SK-N-SH (cell line): ENCODE measurements around the gene TBC1D2. TPM values are rescaled to one million over a fixed set of nuclear protein-coding genes. Genes with fewer than 3 reads are reported as not detected.

Experiments used
- CTCF ChIA-PET: fragments of 300-600, 350-600 bp; formaldehyde crosslinking; extraction: SDS; loops from one replicate; lab custom pipeline; 2021; lab: Yijun Ruan, JAX
- POLR2A ChIA-PET: fragments of 350-600 bp; sonication (Branson Sonifier 250); formaldehyde crosslinking; extraction: SDS; loops from one replicate; lab custom pipeline; 2020; ENCODE audit warnings: antibody characterized with exemption, inconsistent platforms; lab: Yijun Ruan, JAX
- DNase-seq: peaks from one replicate; pipeline ENCODE4 v3.0.0; 2012
- H2AFZ ChIP-seq: fragments of 200-600 bp; sonication (generic); 2 replicates; pipeline ENCODE4 v1.8.1; 2016; ENCODE audit warnings: antibody characterized with exemption, mild to moderate bottlenecking, low read depth
- H3F3A ChIP-seq: fragments of 200-600 bp; sonication (generic); replicated peaks from 2 replicates; pipeline ENCODE3; 2016; ENCODE audit warnings: antibody characterized with exemption, mild to moderate bottlenecking; ENCODE audit not compliant: insufficient read depth
- H3K27ac ChIP-seq, 2 experiments: fragments of 200-500 bp in 1 of 2; fragments of 200-600 bp in 1 of 2; sonication (Bioruptor generic) in 1 of 2; sonication (generic), shearing (Covaris generic) in 1 of 2; 2 replicates each; pipeline versions ENCODE4 v1.5.1 to v1.6.1; 2014 to 2016; ENCODE audit warnings: low read depth in 2 of 2, inconsistent platforms in 1 of 2, low read length in 1 of 2, mild to moderate bottlenecking in 1 of 2, mixed read lengths in 1 of 2
- H3K27me3 ChIP-seq: fragments of 200-600 bp; sonication (generic), shearing (Covaris generic); 2 replicates; pipeline ENCODE4 v1.6.1; 2016; ENCODE audit warnings: mixed run types; ENCODE audit not compliant: insufficient read depth
- H3K36me3 ChIP-seq, 2 experiments: fragments of 200-500 bp in 1 of 2; fragments of 200-600 bp in 1 of 2; sonication (Bioruptor generic) in 1 of 2; sonication (generic) in 1 of 2; replicated peaks in 1 of 2; 2 replicates each; pipeline versions ENCODE3 to v1.5.1; 2014 to 2016; ENCODE audit warnings: low read length in 1 of 2, mild to moderate bottlenecking in 1 of 2; ENCODE audit not compliant: insufficient read depth in 2 of 2, control insufficient read depth in 1 of 2
- H3K4me1 ChIP-seq, 2 experiments: fragments of 200-500 bp in 1 of 2; fragments of 200-600 bp in 1 of 2; sonication (Bioruptor generic) in 1 of 2; sonication (generic), shearing (Covaris generic) in 1 of 2; 2 replicates each; pipeline versions ENCODE4 v1.5.1 to v1.6.1; 2014 to 2016; ENCODE audit warnings: low read depth in 1 of 2, low read length in 1 of 2, mixed run types in 1 of 2; ENCODE audit not compliant: insufficient read depth in 2 of 2, control insufficient read depth in 1 of 2
- H3K4me2 ChIP-seq: fragments of 200-600 bp; sonication (generic), shearing (Covaris generic); 2 replicates; pipeline ENCODE4 v1.6.1; 2017; ENCODE audit warnings: mixed run types
- H3K4me3 ChIP-seq, 2 experiments: fragments of 200-500 bp in 1 of 2; fragments of 200-600 bp in 1 of 2; sonication (Bioruptor generic) in 1 of 2; sonication (generic), shearing (Covaris generic) in 1 of 2; 2 replicates each; pipeline versions ENCODE4 v1.5.1 to v1.8.1; 2014 to 2016; ENCODE audit warnings: low read depth in 2 of 2, inconsistent platforms in 1 of 2, low read length in 1 of 2, mild to moderate bottlenecking in 1 of 2, mixed read lengths in 1 of 2, moderate library complexity in 1 of 2
- H3K79me2 ChIP-seq: fragments of 200-600 bp; sonication (generic); 2 replicates; pipeline ENCODE4 v1.8.1; 2017; ENCODE audit warnings: mild to moderate bottlenecking; ENCODE audit not compliant: insufficient read depth
- H3K9ac ChIP-seq: fragments of 200-600 bp; sonication (generic); 2 replicates; pipeline ENCODE4 v1.6.1; 2017; ENCODE audit warnings: mixed run types
- H3K9me2 ChIP-seq: fragments of 200-600 bp; sonication (generic); 2 replicates; pipeline ENCODE4 v1.6.1; 2017; ENCODE audit warnings: mixed run types
- H3K9me3 ChIP-seq: fragments of 200-600 bp; sonication (generic); 2 replicates; pipeline ENCODE4 v1.6.1; 2017; ENCODE audit warnings: mixed run types, mild to moderate bottlenecking, moderate library complexity
- H4K20me1 ChIP-seq: fragments of 200-600 bp; sonication (generic); 2 replicates; pipeline ENCODE4 v1.6.1; 2017; ENCODE audit warnings: mild to moderate bottlenecking, mixed run types; ENCODE audit not compliant: insufficient read depth
- ELF1 ChIP-seq: IDR thresholded peaks from 2 replicates; pipeline ENCODE4 v1.4.0; 2012
- FOXJ3 ChIP-seq: sonication (generic); formaldehyde crosslinking; IDR thresholded peaks from 2 replicates; pipeline ENCODE4 v1.5.1; 2020; ENCODE audit warnings: mild to moderate bottlenecking, missing genetic modification reagents
- JUND ChIP-seq: IDR thresholded peaks from 2 replicates; pipeline ENCODE4 v1.4.0; 2012
- RAD21 ChIP-seq: IDR thresholded peaks from 2 replicates; pipeline ENCODE4 v1.6.1; 2012; ENCODE audit warnings: mild to moderate bottlenecking, low read length
- RCOR1 ChIP-seq: fragments of 150-350 bp; IDR thresholded peaks from 2 replicates; pipeline ENCODE4 v1.6.1; 2017; ENCODE audit warnings: antibody characterized with exemption, low read length
- WGBS: methylation state at CpG from one replicate; pipeline ENCODE4 v1.1.6; 2017; ENCODE audit warnings: low lambda C conversion rate; 5-methylcytosine and 5-hydroxymethylcytosine counted together
- polyA plus RNA-seq, 3 experiments: library from polyadenylated mRNA; depleted of rRNA; stranded (reverse); fragments of >200 nt; gene quantifications; 2 replicates each; pipeline ENCODE4 v1.2.3, GENCODE V29; 2012
- TF ChIP-seq, protein P1 (sequence below): IDR thresholded peaks from 2 replicates; pipeline ENCODE4 v1.6.1; 2012; ENCODE audit warnings: mild to moderate bottlenecking, low read depth, low read length, moderate library complexity
- TF ChIP-seq, protein P2 (sequence below): fragments of 200-600 bp; sonication (generic); IDR thresholded peaks from 2 replicates; pipeline ENCODE4 v1.6.1; 2017; ENCODE audit warnings: antibody characterized with exemption, mild to moderate bottlenecking, moderate library complexity
- TF ChIP-seq, protein P3 (sequence below): IDR thresholded peaks from 2 replicates; pipeline ENCODE4 v1.4.0; 2012; ENCODE audit warnings: low read depth
- TF ChIP-seq, protein P4 (sequence below): fragments of 150-350 bp; IDR thresholded peaks from 2 replicates; pipeline ENCODE4 v1.6.1; 2016; ENCODE audit warnings: mild to moderate bottlenecking, low read depth, low read length
- TF ChIP-seq, protein P5 (sequence below): IDR thresholded peaks from 2 replicates; pipeline ENCODE4 v1.4.0; 2012; ENCODE audit warnings: low read depth, borderline replicate concordance

Gene TBC1D2
- polyA plus RNA-seq, 1 of the 3 experiments (the other 2 are of a cell fraction), result 5.6 TPM

DNA sequence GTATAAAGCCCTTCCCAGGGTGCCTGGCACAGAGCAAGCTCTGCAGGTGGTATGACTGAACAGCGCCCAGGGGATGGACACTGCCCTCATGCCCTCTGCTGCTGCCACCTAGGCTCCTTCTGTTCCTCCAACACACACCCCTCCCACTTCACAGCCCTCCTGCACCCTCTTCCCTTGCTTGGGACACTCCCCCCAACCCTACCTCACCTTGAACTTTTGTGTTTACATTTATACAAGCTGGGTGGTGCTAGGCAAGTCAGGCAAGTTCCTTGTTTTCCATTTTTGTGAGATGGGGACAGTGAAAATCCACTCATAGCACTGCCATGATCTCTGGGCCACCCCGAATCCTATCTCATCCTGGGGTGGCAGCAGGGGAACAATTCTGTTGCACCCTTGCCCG, 44.2 kb downstream of the TBC1D2 start:
- Histone ChIP-seq H3K9ac (no peak overlapping the region), H3F3A (no peaks in the 10 kb centered on the region), H3K27ac (no peak overlapping the region)
- WGBS, result 100% methylated on average over 3 of the region's 3 CpGs
- no peak for TF ChIP-seq ELF1
- no peak for TF ChIP-seq RCOR1
- TF ChIP-seq, protein P1, sequence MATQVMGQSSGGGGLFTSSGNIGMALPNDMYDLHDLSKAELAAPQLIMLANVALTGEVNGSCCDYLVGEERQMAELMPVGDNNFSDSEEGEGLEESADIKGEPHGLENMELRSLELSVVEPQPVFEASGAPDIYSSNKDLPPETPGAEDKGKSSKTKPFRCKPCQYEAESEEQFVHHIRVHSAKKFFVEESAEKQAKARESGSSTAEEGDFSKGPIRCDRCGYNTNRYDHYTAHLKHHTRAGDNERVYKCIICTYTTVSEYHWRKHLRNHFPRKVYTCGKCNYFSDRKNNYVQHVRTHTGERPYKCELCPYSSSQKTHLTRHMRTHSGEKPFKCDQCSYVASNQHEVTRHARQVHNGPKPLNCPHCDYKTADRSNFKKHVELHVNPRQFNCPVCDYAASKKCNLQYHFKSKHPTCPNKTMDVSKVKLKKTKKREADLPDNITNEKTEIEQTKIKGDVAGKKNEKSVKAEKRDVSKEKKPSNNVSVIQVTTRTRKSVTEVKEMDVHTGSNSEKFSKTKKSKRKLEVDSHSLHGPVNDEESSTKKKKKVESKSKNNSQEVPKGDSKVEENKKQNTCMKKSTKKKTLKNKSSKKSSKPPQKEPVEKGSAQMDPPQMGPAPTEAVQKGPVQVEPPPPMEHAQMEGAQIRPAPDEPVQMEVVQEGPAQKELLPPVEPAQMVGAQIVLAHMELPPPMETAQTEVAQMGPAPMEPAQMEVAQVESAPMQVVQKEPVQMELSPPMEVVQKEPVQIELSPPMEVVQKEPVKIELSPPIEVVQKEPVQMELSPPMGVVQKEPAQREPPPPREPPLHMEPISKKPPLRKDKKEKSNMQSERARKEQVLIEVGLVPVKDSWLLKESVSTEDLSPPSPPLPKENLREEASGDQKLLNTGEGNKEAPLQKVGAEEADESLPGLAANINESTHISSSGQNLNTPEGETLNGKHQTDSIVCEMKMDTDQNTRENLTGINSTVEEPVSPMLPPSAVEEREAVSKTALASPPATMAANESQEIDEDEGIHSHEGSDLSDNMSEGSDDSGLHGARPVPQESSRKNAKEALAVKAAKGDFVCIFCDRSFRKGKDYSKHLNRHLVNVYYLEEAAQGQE, result no peak
- TF ChIP-seq, protein P2, sequence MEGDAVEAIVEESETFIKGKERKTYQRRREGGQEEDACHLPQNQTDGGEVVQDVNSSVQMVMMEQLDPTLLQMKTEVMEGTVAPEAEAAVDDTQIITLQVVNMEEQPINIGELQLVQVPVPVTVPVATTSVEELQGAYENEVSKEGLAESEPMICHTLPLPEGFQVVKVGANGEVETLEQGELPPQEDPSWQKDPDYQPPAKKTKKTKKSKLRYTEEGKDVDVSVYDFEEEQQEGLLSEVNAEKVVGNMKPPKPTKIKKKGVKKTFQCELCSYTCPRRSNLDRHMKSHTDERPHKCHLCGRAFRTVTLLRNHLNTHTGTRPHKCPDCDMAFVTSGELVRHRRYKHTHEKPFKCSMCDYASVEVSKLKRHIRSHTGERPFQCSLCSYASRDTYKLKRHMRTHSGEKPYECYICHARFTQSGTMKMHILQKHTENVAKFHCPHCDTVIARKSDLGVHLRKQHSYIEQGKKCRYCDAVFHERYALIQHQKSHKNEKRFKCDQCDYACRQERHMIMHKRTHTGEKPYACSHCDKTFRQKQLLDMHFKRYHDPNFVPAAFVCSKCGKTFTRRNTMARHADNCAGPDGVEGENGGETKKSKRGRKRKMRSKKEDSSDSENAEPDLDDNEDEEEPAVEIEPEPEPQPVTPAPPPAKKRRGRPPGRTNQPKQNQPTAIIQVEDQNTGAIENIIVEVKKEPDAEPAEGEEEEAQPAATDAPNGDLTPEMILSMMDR, result no peak
- TF ChIP-seq, protein P3, sequence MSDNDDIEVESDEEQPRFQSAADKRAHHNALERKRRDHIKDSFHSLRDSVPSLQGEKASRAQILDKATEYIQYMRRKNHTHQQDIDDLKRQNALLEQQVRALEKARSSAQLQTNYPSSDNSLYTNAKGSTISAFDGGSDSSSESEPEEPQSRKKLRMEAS, result no peak
- TF ChIP-seq JUND, result no peak
- TF ChIP-seq, protein P4, sequence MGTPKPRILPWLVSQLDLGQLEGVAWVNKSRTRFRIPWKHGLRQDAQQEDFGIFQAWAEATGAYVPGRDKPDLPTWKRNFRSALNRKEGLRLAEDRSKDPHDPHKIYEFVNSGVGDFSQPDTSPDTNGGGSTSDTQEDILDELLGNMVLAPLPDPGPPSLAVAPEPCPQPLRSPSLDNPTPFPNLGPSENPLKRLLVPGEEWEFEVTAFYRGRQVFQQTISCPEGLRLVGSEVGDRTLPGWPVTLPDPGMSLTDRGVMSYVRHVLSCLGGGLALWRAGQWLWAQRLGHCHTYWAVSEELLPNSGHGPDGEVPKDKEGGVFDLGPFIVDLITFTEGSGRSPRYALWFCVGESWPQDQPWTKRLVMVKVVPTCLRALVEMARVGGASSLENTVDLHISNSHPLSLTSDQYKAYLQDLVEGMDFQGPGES, result no peak
- TF ChIP-seq, protein P5, sequence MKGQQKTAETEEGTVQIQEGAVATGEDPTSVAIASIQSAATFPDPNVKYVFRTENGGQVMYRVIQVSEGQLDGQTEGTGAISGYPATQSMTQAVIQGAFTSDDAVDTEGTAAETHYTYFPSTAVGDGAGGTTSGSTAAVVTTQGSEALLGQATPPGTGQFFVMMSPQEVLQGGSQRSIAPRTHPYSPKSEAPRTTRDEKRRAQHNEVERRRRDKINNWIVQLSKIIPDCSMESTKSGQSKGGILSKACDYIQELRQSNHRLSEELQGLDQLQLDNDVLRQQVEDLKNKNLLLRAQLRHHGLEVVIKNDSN, result no peak
- TF ChIP-seq, all 33 proteins: peak for 0
- ChIA-PET CTCF (interaction anchor here (0.7 to 1.8 kb wide), 3 partner anchors 52 to 565 kb away, joined by 3 to 11 read pairs (median 3); no protein-coding TSS in a partner anchor), POLR2A (no interaction called here)
- H3K79me2 ChIP-seq, result no peaks in the 10 kb centered on the region
- H3K4me3 ChIP-seq, result no peak overlapping the region
- H2AFZ ChIP-seq, result no peak overlapping the region
- no peaks in the 10 kb centered on the region for H3K4me1 ChIP-seq
- H3K36me3 ChIP-seq, result no peaks in the 10 kb centered on the region
- H3K4me2 ChIP-seq, result no peak overlapping the region
- H3K9me2 ChIP-seq, result no peaks in the 10 kb centered on the region
- no peaks in the 10 kb centered on the region for H3K9me3 ChIP-seq
- no peaks in the 10 kb centered on the region for H3K27me3 ChIP-seq
- H4K20me1 ChIP-seq, result no peaks in the 10 kb centered on the region
- no peak for DNase-seq

DNA sequence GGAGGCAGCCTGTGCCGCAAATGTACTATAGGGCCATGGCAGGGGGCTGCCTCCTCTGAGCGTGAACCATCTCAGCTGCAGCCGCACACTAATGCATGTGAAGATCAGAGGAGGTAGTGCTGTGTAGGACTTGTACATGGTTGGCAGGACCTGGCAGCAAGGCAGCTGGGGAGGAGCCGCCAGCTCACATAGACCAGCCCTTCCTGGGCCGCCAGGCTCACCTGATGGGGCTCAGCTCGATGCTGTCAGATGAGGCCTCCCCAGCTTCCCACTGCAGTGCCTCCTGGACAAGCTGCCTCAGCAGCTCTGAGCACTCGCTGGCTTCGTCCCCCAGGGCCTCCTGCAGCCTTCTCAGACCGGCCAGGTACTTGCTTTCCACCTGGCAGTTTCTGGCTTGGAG, 45.0 kb downstream of the TBC1D2 start:
- Histone ChIP-seq H3K4me3 (no peak overlapping the region), H3K79me2 (no peaks in the 10 kb centered on the region), H3K9me2 (no peaks in the 10 kb centered on the region), H3K27ac (no peak overlapping the region), H3K36me3 (no peaks in the 10 kb centered on the region), H3K9ac (no peak overlapping the region), H3K4me1 (no peaks in the 10 kb centered on the region), H3K27me3 (no peaks in the 10 kb centered on the region), H3K4me2 (no peak overlapping the region), H3F3A (no peaks in the 10 kb centered on the region), H3K9me3 (no peaks in the 10 kb centered on the region), H2AFZ (no peak overlapping the region), H4K20me1 (no peaks in the 10 kb centered on the region)
- TF ChIP-seq RAD21 (no peak), RCOR1 (no peak), FOXJ3 (CRISPR knock-in tag) (no peak)
- TF ChIP-seq, protein P4, result no peak
- CTCF ChIA-PET, result interaction anchor here (0.8 to 1.8 kb wide), 2 partner anchors 53 to 136 kb away, joined by 3 to 11 read pairs; no protein-coding TSS in a partner anchor
- no peak for DNase-seq
- 89% methylated on average over 6 of the region's 9 CpGs for WGBS
- POLR2A ChIA-PET, result no interaction called here
